NCI-H2171 (cell line): Measurements from ENCODE around the gene CYB5A.

Experiments used
- DNase-seq: peaks from one replicate; lab custom pipeline; 2025; lab: John Stamatoyannopoulos, UW

Gene CYB5A

GRCh38 chr18:74215863-74216262 lies 75.9 kb downstream of the CYB5A start:
- DNase-seq: no peak

GRCh38 chr18:74213429-74213828 lies 78.3 kb downstream of the CYB5A start:
- DNase-seq: no peak

GRCh38 chr18:74204526-74205152 lies 87.1 kb downstream of the CYB5A start:
- DNase-seq: no peak

- no peak for DNase-seq
These were observed 88.0 kb downstream of the CYB5A start for GRCh38 chr18:74203811-74204210.
